Psoas muscle (tissue), 8 donors: ENCODE measurements around the gene RIN3. TPM values are rescaled to one million over a fixed set of nuclear protein-coding genes. Genes with fewer than 3 reads are reported as not detected.

Source experiments
- ATAC-seq, 4 donors: fragments of 200-7000 bp; cut with Tn5 transposase; one replicate each; pipeline ENCODE4 v1.9.1; 2020; ENCODE audit warnings: moderate library complexity in 3 of 4, mild to moderate bottlenecking in 2 of 4
- DNase-seq, 2 donors: peaks; one replicate each; pipeline ENCODE4 v3.0.0-alpha.2; 2020
- H3K27ac ChIP-seq: fragments of 200-600 bp; one replicate; pipeline ENCODE4 v1.8.0; 2022
- H3K27me3 ChIP-seq, 3 donors: fragments of 200-600 bp in 1 of 3; one replicate each; pipeline versions ENCODE4 v1.6.1 to v1.8.0; 2013 to 2022; ENCODE audit warnings: low read length in 2 of 3, mild to moderate bottlenecking in 2 of 3, moderate library complexity in 1 of 3; ENCODE audit not compliant: insufficient read depth in 3 of 3
- H3K36me3 ChIP-seq, 2 donors: fragments of 200-600 bp in 1 of 2; one replicate each; pipeline versions ENCODE4 v1.6.1 to v1.8.0; 2013 to 2022; ENCODE audit warnings: low read depth in 1 of 2, mild to moderate bottlenecking in 1 of 2, moderate library complexity in 1 of 2; ENCODE audit not compliant: insufficient read depth in 1 of 2
- H3K4me1 ChIP-seq: fragments of 200-600 bp; one replicate; pipeline ENCODE4 v1.8.0; 2022
- H3K4me3 ChIP-seq: fragments of 200-600 bp; one replicate; pipeline ENCODE4 v1.8.0; 2022; ENCODE audit warnings: mild to moderate bottlenecking
- H3K9me3 ChIP-seq: fragments of 200-600 bp; one replicate; pipeline ENCODE4 v1.8.0; 2022
- WGBS, 3 donors: extraction: QIAGEN DNeasy Blood & Tissue Kit; methylation state at CpG; one replicate each; pipeline versions ENCODE4 v1.1.6 to v1.1.7; 2013; 5-methylcytosine and 5-hydroxymethylcytosine counted together
- intact Hi-C, 2 donors: fragments of 100-400 bp; cut with DNase I; formaldehyde crosslinking; loops; one replicate each; pipeline versions ENCODE4 v1.11.0 to v1.14.2; 2022
- polyA plus RNA-seq, 3 donors: library from polyadenylated mRNA; stranded (reverse); fragments of 200-250 nt; gene quantifications; one replicate each; pipeline ENCODE4 v1.2.3, GENCODE V29; 2013
- total RNA-seq, 4 donors: library from RNA; stranded (reverse); fragmentation: NEBNext Ultra II Directional in 2 of 4; extraction: Animal tissue kit (Norgen Biotek cat#: 25700) in 2 of 4; gene quantifications; one replicate each; pipeline versions ENCODE4 v1.2.1 to v1.2.4, GENCODE V29; 2021 to 2023
- TF ChIP-seq, protein P1 (sequence below): fragments of 200-600 bp; IDR thresholded peaks from one replicate; pipeline ENCODE4 v1.8.0; 2022; ENCODE audit warnings: antibody characterized with exemption
- donor health status: healthy with polysubstance abuse.
- donor health status: DM: no; HTN: no; CAD: no; lungs with moderate emphysema.
- donor health status: Bipolar disorder and iron deficiency.
- donor health status: healthy.
- donor health status: DM: yes; HTN: yes; CAD: no.
- donor health status: DM: no; HTN: no; CAD: no.
- donor health status: DM: no; HTN: no; CAD: no.
- donor health status: DM: yes; HTN: yes; CAD: no.

Gene RIN3
- total and polyA plus RNA-seq, 7 donors, result 1.2 to 8.7 (median 3.8) TPM

DNA sequence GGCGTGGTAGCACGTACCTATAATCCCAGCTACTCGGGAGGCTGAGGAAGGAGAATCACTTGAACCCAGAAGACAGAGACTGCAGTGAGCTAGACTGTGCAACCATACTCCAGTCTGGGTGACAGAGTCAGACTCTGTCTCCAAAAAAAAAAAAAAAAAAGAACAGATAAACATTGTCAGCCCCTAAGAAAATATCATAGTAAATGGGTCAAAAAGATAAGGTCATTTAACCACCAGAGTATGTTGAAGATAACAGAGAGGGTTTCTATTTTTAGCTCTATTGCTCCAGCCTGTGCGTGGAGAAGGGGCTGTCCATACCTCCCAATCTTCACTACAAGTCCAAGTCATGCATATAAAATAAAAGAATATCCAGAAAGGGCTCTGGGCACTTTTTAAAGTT, 219.4 kb downstream of the RIN3 start:
- 78 to 84% (median 83%) methylated on average over 4 of the region's 4 CpGs for WGBS, 3 donors
- TF ChIP-seq, protein P1, sequence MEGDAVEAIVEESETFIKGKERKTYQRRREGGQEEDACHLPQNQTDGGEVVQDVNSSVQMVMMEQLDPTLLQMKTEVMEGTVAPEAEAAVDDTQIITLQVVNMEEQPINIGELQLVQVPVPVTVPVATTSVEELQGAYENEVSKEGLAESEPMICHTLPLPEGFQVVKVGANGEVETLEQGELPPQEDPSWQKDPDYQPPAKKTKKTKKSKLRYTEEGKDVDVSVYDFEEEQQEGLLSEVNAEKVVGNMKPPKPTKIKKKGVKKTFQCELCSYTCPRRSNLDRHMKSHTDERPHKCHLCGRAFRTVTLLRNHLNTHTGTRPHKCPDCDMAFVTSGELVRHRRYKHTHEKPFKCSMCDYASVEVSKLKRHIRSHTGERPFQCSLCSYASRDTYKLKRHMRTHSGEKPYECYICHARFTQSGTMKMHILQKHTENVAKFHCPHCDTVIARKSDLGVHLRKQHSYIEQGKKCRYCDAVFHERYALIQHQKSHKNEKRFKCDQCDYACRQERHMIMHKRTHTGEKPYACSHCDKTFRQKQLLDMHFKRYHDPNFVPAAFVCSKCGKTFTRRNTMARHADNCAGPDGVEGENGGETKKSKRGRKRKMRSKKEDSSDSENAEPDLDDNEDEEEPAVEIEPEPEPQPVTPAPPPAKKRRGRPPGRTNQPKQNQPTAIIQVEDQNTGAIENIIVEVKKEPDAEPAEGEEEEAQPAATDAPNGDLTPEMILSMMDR, result no peak
- ATAC-seq (no peak), DNase-seq (no peak)
- peaks cover 6 to 35% of the 10 kb centered on the region in 2 donors for H3K36me3 ChIP-seq
- H3K4me3 ChIP-seq, result no peak overlapping the region
- no peak overlapping the region for H3K27ac ChIP-seq
- intact Hi-C loops, result no loop called here
- no peaks in the 10 kb centered on the region for H3K27me3 ChIP-seq
- no peaks in the 10 kb centered on the region for H3K9me3 ChIP-seq
- H3K4me1 ChIP-seq, result peaks cover 4% of the 10 kb centered on the region

DNA sequence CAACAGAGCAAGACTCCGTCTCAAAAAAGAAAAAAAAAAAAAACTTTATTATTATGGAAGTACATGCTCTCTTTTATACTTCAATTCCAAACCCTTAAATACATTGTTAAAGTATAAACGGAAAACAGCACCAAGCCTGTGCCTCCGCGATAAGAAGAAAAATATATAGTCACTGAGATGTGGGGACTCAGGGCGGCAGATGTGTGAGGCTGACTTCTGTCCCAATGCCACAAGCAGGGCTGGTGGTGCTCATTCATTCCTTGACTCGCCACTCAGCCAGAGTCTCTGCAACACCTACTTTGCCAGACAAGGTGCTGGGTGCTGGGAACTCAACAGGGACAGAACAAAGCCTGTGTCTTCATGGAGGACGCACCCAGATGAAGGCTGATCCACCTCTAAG, 221.0 kb downstream of the RIN3 start:
- Histone ChIP-seq H3K27me3 (no peaks in the 10 kb centered on the region), H3K9me3 (no peaks in the 10 kb centered on the region), H3K4me3 (no peak overlapping the region), H3K36me3 (peaks cover 6 to 34% of the 10 kb centered on the region in 2 donors), H3K4me1 (peaks cover 4% of the 10 kb centered on the region), H3K27ac (no peak overlapping the region)
- ATAC-seq, result no peak
- intact Hi-C loops, result no loop called here
- no peak for DNase-seq
- TF ChIP-seq, protein P1, result no peak
- WGBS, 3 donors, result 91 to 97% (median 95%) methylated on average over 7 of the region's 7 CpGs

DNA sequence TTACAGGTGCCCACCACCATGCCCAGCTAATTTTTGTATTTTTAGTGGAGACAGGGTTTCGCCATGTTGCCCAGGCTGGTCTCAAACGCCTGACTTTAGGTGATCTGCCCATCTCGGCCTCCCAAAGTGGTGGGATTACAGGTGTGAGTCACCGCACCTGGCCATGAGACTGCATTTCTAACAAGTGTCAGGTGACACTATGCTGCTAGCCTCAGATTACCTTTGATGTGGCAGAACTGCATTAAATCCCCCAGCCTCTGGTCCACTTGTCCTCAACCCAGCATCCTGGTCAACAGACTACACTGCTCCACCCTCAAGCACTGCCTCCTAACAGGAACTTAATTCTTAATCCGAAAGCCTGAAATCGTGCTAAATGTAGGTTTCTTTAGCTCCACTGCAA, 221.8 kb downstream of the RIN3 start:
- DNase-seq, result no peak
- Histone ChIP-seq H3K4me3 (no peak overlapping the region), H3K4me1 (peaks cover 4% of the 10 kb centered on the region), H3K36me3 (peaks cover 6 to 26% of the 10 kb centered on the region in 2 donors), H3K27me3 (no peaks in the 10 kb centered on the region), H3K27ac (no peak overlapping the region), H3K9me3 (no peaks in the 10 kb centered on the region)
- intact Hi-C loops, result no loop called here
- TF ChIP-seq, protein P1, result no peak
- 76 to 89% (median 88%) methylated on average over 6 of the region's 6 CpGs for WGBS, 3 donors
- no peak for ATAC-seq

DNA sequence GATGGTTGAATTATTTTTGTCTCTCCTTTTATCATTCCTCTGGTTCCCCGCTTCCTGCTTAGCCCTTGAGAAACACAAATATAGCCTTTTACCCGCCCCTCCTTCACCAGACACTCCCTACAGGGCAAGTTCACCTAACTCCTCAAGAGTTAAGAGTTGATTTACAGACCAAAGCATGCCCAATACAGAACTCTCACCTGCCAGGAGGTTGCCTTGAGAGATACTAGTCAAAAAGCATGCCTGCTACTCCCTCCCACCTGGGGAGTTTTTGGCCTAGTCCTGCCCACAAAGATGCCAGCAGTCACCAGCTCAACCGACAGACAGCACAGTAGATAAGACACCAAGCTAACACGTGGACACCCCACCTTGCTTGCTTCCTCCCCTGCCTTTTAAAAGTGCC, 223.6 kb downstream of the RIN3 start:
- intact Hi-C loops, result no loop called here
- H3K4me3 ChIP-seq, result no peak overlapping the region
- WGBS, 3 donors, result 73 to 81% (median 74%) methylated on average over 4 of the region's 4 CpGs
- no peak for ATAC-seq
- no peaks in the 10 kb centered on the region for H3K27me3 ChIP-seq
- no peak overlapping the region for H3K27ac ChIP-seq
- peaks cover 5 to 24% of the 10 kb centered on the region in 2 donors for H3K36me3 ChIP-seq
- peaks cover 4% of the 10 kb centered on the region for H3K4me1 ChIP-seq
- no peak for DNase-seq
- H3K9me3 ChIP-seq, result no peaks in the 10 kb centered on the region
- TF ChIP-seq, protein P1, result no peak

DNA sequence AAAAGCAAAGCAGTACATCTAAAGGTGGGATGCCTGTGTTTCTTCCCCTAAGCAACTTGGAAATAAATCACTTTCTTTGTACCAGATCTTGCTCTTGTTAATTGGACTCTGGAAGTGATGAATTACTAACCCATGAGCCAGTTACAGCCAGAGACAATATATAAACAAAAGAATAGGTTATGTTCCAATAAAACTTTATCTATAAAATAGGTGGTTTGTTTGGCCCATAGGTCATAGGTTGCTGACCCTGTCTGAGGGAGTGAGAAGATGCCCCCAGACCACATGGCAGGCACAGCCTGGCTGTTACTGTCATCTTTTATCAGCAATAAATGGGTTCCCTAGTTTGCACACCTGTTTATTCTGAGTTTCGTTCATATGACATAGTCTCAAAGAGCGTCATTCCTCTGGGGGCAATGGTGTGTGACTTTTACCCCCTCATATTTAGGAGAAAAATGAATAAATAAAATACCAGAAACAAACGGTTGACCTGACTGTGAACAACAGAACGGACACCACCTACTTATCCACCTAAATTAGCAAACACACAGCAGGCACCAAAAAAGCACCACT, 224.1 kb downstream of the RIN3 start:
- no peak for ATAC-seq
- Histone ChIP-seq H3K4me3 (no peak overlapping the region), H3K9me3 (no peaks in the 10 kb centered on the region), H3K27me3 (no peaks in the 10 kb centered on the region), H3K4me1 (peaks cover 4% of the 10 kb centered on the region), H3K27ac (no peak overlapping the region), H3K36me3 (peaks cover 2 to 22% of the 10 kb centered on the region in 2 donors)
- no peak for DNase-seq
- intact Hi-C loops, result no loop called here
- TF ChIP-seq, protein P1, result no peak
- WGBS, 3 donors, result 84 to 91% (median 90%) methylated on average over 4 of the region's 4 CpGs
